ENCODE data around the gene PSTK. TPM values are rescaled to one million over a fixed set of nuclear protein-coding genes. Genes with fewer than 3 reads are reported as not detected.

Gene PSTK
- total and polyA plus RNA-seq, 7 donors, result 1.6 to 3.6 (median 3.0) TPM

GRCh38 chr10:123013456-123014419, 33.5 kb downstream of the PSTK start:
- Histone ChIP-seq H3K36me3 (no peaks in the 10 kb centered on the region), H3K4me3 (no peak overlapping the region), H3K27me3 (no peaks in the 10 kb centered on the region), H3K27ac (no peak overlapping the region), H3K9me3 (no peaks in the 10 kb centered on the region), H3K4me1 (peaks cover 0 to 17% (median 6%) of the 10 kb centered on the region in 4 donors)
- TF ChIP-seq CTCF (IDR thresholded peaks at IDR 0.05), result no peak
- TF ChIP-seq EP300 (IDR thresholded peaks at IDR 0.05), result no peak
- no peak for TF ChIP-seq POLR2AphosphoS5 (IDR thresholded peaks at IDR 0.05)
- no peak for TF ChIP-seq POLR2A (IDR thresholded peaks at IDR 0.05)
- intact Hi-C loops (cut with DNase I), result no loop called here
- DNase-seq, result no peak
- WGBS, 2 donors, result 94 to 95% methylated on average over 43 of the region's 43 CpGs

DNA sequence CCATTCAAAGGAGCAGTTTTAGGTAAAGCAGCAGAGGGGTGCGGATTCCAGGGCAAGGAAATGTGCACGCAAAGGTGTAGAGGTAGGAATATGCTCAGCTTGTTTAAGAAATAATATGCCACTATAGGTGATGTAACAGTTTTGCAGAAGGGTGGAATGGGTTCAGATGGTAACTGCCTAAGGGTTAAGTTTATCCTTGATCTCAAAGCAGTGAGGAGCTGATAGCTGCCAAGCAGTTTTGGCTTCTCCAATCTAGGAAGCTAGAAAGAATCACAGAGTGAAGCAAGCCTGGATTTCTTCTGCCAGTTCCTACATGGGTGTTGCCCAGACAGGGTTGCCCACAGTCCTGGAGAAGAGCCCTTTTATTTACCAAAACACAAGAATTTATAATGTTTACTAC, 34.6 kb downstream of the PSTK start:
- DNase-seq, result no peak
- Histone ChIP-seq H3K27ac (no peak overlapping the region), H3K9me3 (no peaks in the 10 kb centered on the region), H3K4me3 (no peak overlapping the region), H3K27me3 (no peaks in the 10 kb centered on the region), H3K4me1 (peaks cover 0 to 14% (median 4%) of the 10 kb centered on the region in 4 donors), H3K36me3 (no peaks in the 10 kb centered on the region)
- intact Hi-C loops (cut with DNase I), result no loop called here
- WGBS, 2 donors, result 96 to 98% methylated on average over 2 of the region's 2 CpGs
- TF ChIP-seq POLR2AphosphoS5 (IDR thresholded peaks at IDR 0.05), result no peak
- no peak for TF ChIP-seq CTCF (IDR thresholded peaks at IDR 0.05)
- no peak for TF ChIP-seq EP300 (IDR thresholded peaks at IDR 0.05)
- TF ChIP-seq POLR2A (IDR thresholded peaks at IDR 0.05), result no peak

GRCh38 chr10:123016228-123016627, 36.0 kb downstream of the PSTK start:
- no peaks in the 10 kb centered on the region for H3K36me3 ChIP-seq
- no peak overlapping the region for H3K4me3 ChIP-seq
- no peak overlapping the region for H3K27ac ChIP-seq
- TF ChIP-seq POLR2AphosphoS5 (IDR thresholded peaks at IDR 0.05) (no peak), CTCF (IDR thresholded peaks at IDR 0.05) (no peak), EP300 (IDR thresholded peaks at IDR 0.05) (no peak), POLR2A (IDR thresholded peaks at IDR 0.05) (no peak)
- H3K9me3 ChIP-seq, result no peaks in the 10 kb centered on the region
- DNase-seq, result no peak
- no peaks in the 10 kb centered on the region for H3K4me1 ChIP-seq
- H3K27me3 ChIP-seq, result no peaks in the 10 kb centered on the region
- 93 to 97% methylated on average over 4 of the region's 4 CpGs for WGBS, 2 donors
- intact Hi-C loops (cut with DNase I), result no loop called here

GRCh38 chr10:123017421-123018165, 37.4 kb downstream of the PSTK start:
- no peak for DNase-seq
- Histone ChIP-seq H3K36me3 (no peaks in the 10 kb centered on the region), H3K27me3 (no peaks in the 10 kb centered on the region), H3K4me1 (no peaks in the 10 kb centered on the region), H3K4me3 (no peak overlapping the region), H3K9me3 (no peaks in the 10 kb centered on the region), H3K27ac (no peak overlapping the region)
- 82 to 87% methylated on average over 9 of the region's 9 CpGs for WGBS, 2 donors
- TF ChIP-seq CTCF (IDR thresholded peaks at IDR 0.05), result no peak
- TF ChIP-seq POLR2AphosphoS5 (IDR thresholded peaks at IDR 0.05), result no peak
- intact Hi-C loops (cut with DNase I), result no loop called here
